ENCODE results near the gene GRXCR2. TPM values are rescaled to one million over a fixed set of nuclear protein-coding genes. Genes with fewer than 3 reads are reported as not detected.

GRXCR2 gene
- total RNA-seq, 1 donor from 2014 or later = not detected

- Histone ChIP-seq H3K27me3 (peaks cover 21% of the 10 kb centered on the region), H4K20me1 (ENCODE audit: low read depth) (no peaks in the 10 kb centered on the region), H3F3A (ENCODE audit: low read depth) (peaks cover 6% of the 10 kb centered on the region), H3K9ac (no peak within 1 kb of the TSS), H3K4me2 (peak within 1 kb of the TSS; percentile 75), H3K9me3 (ENCODE audit: low read depth) (no peaks in the 10 kb centered on the region), H3K4me3 (peak within 1 kb of the TSS; percentile 52), H3K79me2 (ENCODE audit: low read depth) (no peaks in the 10 kb centered on the region), H3K27ac (no peak within 1 kb of the TSS), H2AFZ (replicated peaks) (peak within 1 kb of the TSS; percentile 84), H3K4me1 (peaks cover 8% of the 10 kb centered on the region), H3K36me3 (no peaks in the 10 kb centered on the region)
- no peaks in the 10 kb centered on the region for H3K9me3 Mint-ChIP-seq
- DNase-seq (ENCODE audit: low spot score) = peak; percentile 94
- H3K4me1 Mint-ChIP-seq = peaks cover 26% of the 10 kb centered on the region
- no peak within 1 kb of the TSS for H3K27ac Mint-ChIP-seq
- peaks cover 10% of the 10 kb centered on the region for H3K27me3 Mint-ChIP-seq (ENCODE audit: insufficient read depth, low read depth)
- H3K36me3 Mint-ChIP-seq = no peaks in the 10 kb centered on the region
- no peak for TF ChIP-seq EZH2phosphoT487 (IDR thresholded peaks at IDR 0.05)
- no peak for TF ChIP-seq CTCF (IDR thresholded peaks at IDR 0.05)
- TF ChIP-seq EZH2 (IDR thresholded peaks at IDR 0.05) = no peak
- H3K4me3 Mint-ChIP-seq = peak within 1 kb of the TSS; percentile 81
Observed at GRCh38 chr5:145834917-145835847, 37.6 kb downstream of the GRXCR2 start, which contains the start of gene PRELID2. TSS of gene PRELID2 (minus strand) at chr5:145835342. CDS start at chr5:145835251, 91 bp downstream.

- Histone ChIP-seq H3K4me3 (peak overlapping the region; percentile 52), H3K9ac (no peak overlapping the region), H3K4me1 (peaks cover 8% of the 10 kb centered on the region), H3K9me3 (ENCODE audit: low read depth) (no peaks in the 10 kb centered on the region), H3K27me3 (peaks cover 21% of the 10 kb centered on the region), H3K27ac (no peak overlapping the region), H3F3A (ENCODE audit: low read depth) (peaks cover 6% of the 10 kb centered on the region), H3K36me3 (no peaks in the 10 kb centered on the region), H2AFZ (replicated peaks) (peak overlapping the region; percentile 84), H4K20me1 (ENCODE audit: low read depth) (no peaks in the 10 kb centered on the region), H3K4me2 (peak overlapping the region; percentile 75), H3K79me2 (ENCODE audit: low read depth) (no peaks in the 10 kb centered on the region)
- no peak for TF ChIP-seq EZH2 (IDR thresholded peaks at IDR 0.05)
- TF ChIP-seq CTCF (IDR thresholded peaks at IDR 0.05) = no peak
- Mint-ChIP-seq H3K27me3 (ENCODE audit: insufficient read depth, low read depth) (peaks cover 9% of the 10 kb centered on the region), H3K27ac (no peak overlapping the region), H3K9me3 (no peaks in the 10 kb centered on the region), H3K4me1 (peaks cover 26% of the 10 kb centered on the region), H3K4me3 (peak overlapping the region; percentile 81), H3K36me3 (no peaks in the 10 kb centered on the region)
- no peak for DNase-seq (ENCODE audit: low spot score)
Observed at GRCh38 chr5:145834554-145834916, 38.3 kb downstream of the GRXCR2 start.

GRCh38 chr5:145833631-145834200 lies 39.1 kb downstream of the GRXCR2 start:
- Histone ChIP-seq H2AFZ (replicated peaks) (no peak overlapping the region), H4K20me1 (ENCODE audit: low read depth) (no peaks in the 10 kb centered on the region), H3K36me3 (no peaks in the 10 kb centered on the region), H3K27me3 (peaks cover 21% of the 10 kb centered on the region), H3K4me1 (peaks cover 8% of the 10 kb centered on the region), H3F3A (ENCODE audit: low read depth) (peaks cover 6% of the 10 kb centered on the region), H3K4me3 (peak overlapping the region; percentile 52), H3K4me2 (peak overlapping the region; percentile 75), H3K27ac (no peak overlapping the region), H3K9me3 (ENCODE audit: low read depth) (no peaks in the 10 kb centered on the region), H3K79me2 (ENCODE audit: low read depth) (no peaks in the 10 kb centered on the region), H3K9ac (no peak overlapping the region)
- Mint-ChIP-seq H3K4me1 (peaks cover 26% of the 10 kb centered on the region), H3K9me3 (no peaks in the 10 kb centered on the region), H3K27ac (no peak overlapping the region), H3K27me3 (ENCODE audit: insufficient read depth, low read depth) (peaks cover 9% of the 10 kb centered on the region), H3K36me3 (no peaks in the 10 kb centered on the region), H3K4me3 (peak overlapping the region; percentile 75)
- TF ChIP-seq EZH2 (IDR thresholded peaks at IDR 0.05) = no peak
- TF ChIP-seq CTCF (IDR thresholded peaks at IDR 0.05) = no peak
- TF ChIP-seq EZH2phosphoT487 (IDR thresholded peaks at IDR 0.05) = no peak
- no peak for DNase-seq (ENCODE audit: low spot score)
